Prostate gland (tissue), 2 donors: ENCODE measurements around the gene MGAT5. TPM values are rescaled to one million over a fixed set of nuclear protein-coding genes. Genes with fewer than 3 reads are reported as not detected.

ENCODE experiments used
- DNase-seq: peaks from one replicate; pipeline ENCODE4 v3.0.0-alpha.2; 2019; ENCODE audit warnings: low spot score
- H3K27ac ChIP-seq, 2 donors: fragments of 200-600 bp; sonication (generic); 2 replicates each; pipeline ENCODE4 v1.5.1; 2017 to 2019
- H3K27me3 ChIP-seq: fragments of 200-600 bp; sonication (generic); replicated peaks from 2 replicates; pipeline ENCODE4 v1.5.1; 2019; ENCODE audit not compliant: insufficient read depth
- H3K36me3 ChIP-seq, 2 donors: fragments of 200-600 bp; sonication (generic); 1 replicate in 1 of 2; 2 replicates in 1 of 2; pipeline versions ENCODE4 v1.5.1 to v1.8.1; 2017 to 2019
- H3K4me1 ChIP-seq: fragments of 200-600 bp; sonication (generic); replicated peaks from 2 replicates; pipeline ENCODE4 v1.5.1; 2019
- H3K4me3 ChIP-seq, 2 donors: fragments of 200-600 bp; sonication (generic); 2 replicates each; pipeline ENCODE4 v1.5.1; 2017 to 2019
- H3K9me3 ChIP-seq: fragments of 200-600 bp; sonication (generic); 2 replicates; pipeline ENCODE4 v1.5.1; 2017
- CTCF ChIP-seq, 4 experiments: fragments of 200-600 bp in 2 of 4; fragments of 450-650 bp in 2 of 4; sonication (generic) in 2 of 4; IDR thresholded peaks; 1 replicate in 3 of 4; 2 replicates in 1 of 4; pipeline ENCODE4 v1.5.1; 2016 to 2019; ENCODE audit warnings: antibody characterized with exemption in 4 of 4, mild to moderate bottlenecking in 2 of 4, moderate library complexity in 2 of 4
- POLR2A ChIP-seq: fragments of 450-650 bp; IDR thresholded peaks from one replicate; pipeline ENCODE4 v1.6.1; 2016; ENCODE audit warnings: antibody characterized with exemption, mild to moderate bottlenecking
- POLR2AphosphoS5 ChIP-seq: sonication (generic); formaldehyde crosslinking; IDR thresholded peaks from one replicate; pipeline ENCODE4 v1.6.1; 2017; ENCODE audit warnings: antibody characterized with exemption
- WGBS: methylation state at CpG from one replicate; pipeline ENCODE4 v1.1.5; 2018; 5-methylcytosine and 5-hydroxymethylcytosine counted together
- intact Hi-C: fragments of 100-400 bp; cut with DNase I; formaldehyde crosslinking; loops from one replicate; pipeline ENCODE4 v1.14.2; 2022
- total RNA-seq, 2 donors: library from RNA; depleted of rRNA; stranded (reverse); fragments of >200 nt; gene quantifications; one replicate each; pipeline ENCODE4 v1.1.0, GENCODE V29; 2016

The MGAT5 gene
- total RNA-seq, 2 donors from 2014 or later, result 20.1 to 83.2 TPM

GRCh38 chr2:134493797-134494196 lies 239.9 kb downstream of the MGAT5 start:
- Histone ChIP-seq H3K4me3 (no peak overlapping the region), H3K36me3 (no peaks in the 10 kb centered on the region), H3K27ac (no peak overlapping the region), H3K4me1 (no peaks in the 10 kb centered on the region), H3K27me3 (no peaks in the 10 kb centered on the region), H3K9me3 (no peaks in the 10 kb centered on the region)
- WGBS, result 82% methylated on average over 4 of the region's 4 CpGs
- intact Hi-C loops, result no loop called here
- no peak for TF ChIP-seq CTCF (IDR thresholded peaks at IDR 0.05)
- TF ChIP-seq POLR2AphosphoS5, result no peak
- no peak for TF ChIP-seq POLR2A
- DNase-seq, result no peak

- no peak for DNase-seq
- intact Hi-C loops, result no loop called here
These were observed 244.8 kb downstream of the MGAT5 start for GRCh38 chr2:134498654-134499053.

GRCh38 chr2:134499307-134499926 lies 245.5 kb downstream of the MGAT5 start:
- intact Hi-C loops, result no loop called here

More at GRCh38 chr2:134498654-134499053, 244.8 kb downstream of the MGAT5 start:
- H3K36me3 ChIP-seq, result no peaks in the 10 kb centered on the region
- TF ChIP-seq POLR2AphosphoS5, result no peak
- no peak for TF ChIP-seq CTCF (IDR thresholded peaks at IDR 0.05)
- TF ChIP-seq POLR2A, result no peak
- H3K27me3 ChIP-seq, result no peaks in the 10 kb centered on the region
- H3K9me3 ChIP-seq, result no peaks in the 10 kb centered on the region
- 85% methylated on average over 7 of the region's 7 CpGs for WGBS
- H3K4me3 ChIP-seq, result no peak overlapping the region
- no peaks in the 10 kb centered on the region for H3K4me1 ChIP-seq
- no peak overlapping the region for H3K27ac ChIP-seq

DNA sequence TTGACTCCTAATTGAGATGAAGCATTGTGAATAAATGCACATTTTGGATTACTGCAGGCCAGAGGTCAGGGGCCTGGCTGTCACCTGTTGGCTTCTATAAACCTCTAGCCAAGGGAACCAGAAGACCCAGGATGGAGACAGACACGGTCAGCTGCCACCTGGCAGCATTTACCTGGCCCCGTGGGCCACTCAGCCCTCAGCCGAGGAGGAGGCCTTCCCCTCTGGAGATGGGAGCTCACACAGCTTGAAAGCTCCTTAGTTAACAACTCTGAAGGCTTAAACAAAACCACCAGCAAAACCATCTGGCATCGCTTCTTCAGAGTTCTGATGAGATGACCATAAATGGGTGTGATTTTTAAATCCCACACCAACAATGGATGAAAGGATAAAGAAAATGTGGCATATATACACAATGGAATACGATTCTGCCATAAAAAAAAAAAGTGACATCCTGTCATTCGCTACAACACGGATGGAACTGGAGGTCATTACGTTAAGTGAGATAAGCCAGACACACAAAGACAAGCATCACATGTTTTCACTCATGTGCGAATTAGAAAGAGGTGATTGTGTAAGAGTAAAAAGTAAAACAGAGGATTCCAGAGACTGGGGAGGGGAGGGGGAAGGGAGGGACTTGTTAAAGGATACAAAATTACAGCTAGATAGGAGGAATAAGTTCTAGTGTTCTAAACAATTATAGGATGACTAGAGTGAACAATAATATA lies 246.5 kb downstream of the MGAT5 start:
- intact Hi-C loops, result no loop called here
- H3K36me3 ChIP-seq, result no peaks in the 10 kb centered on the region
- no peaks in the 10 kb centered on the region for H3K9me3 ChIP-seq
- H3K4me1 ChIP-seq, result no peaks in the 10 kb centered on the region
- no peak for TF ChIP-seq POLR2AphosphoS5
- H3K27ac ChIP-seq, result no peak overlapping the region
- 68% methylated on average over 9 of the region's 9 CpGs for WGBS
- no peaks in the 10 kb centered on the region for H3K27me3 ChIP-seq
- no peak overlapping the region for H3K4me3 ChIP-seq
- no peak for DNase-seq

More at GRCh38 chr2:134499307-134499926, 245.5 kb downstream of the MGAT5 start:
- Histone ChIP-seq H3K27me3 (no peaks in the 10 kb centered on the region), H3K4me3 (no peak overlapping the region), H3K9me3 (no peaks in the 10 kb centered on the region), H3K36me3 (no peaks in the 10 kb centered on the region), H3K27ac (no peak overlapping the region), H3K4me1 (no peaks in the 10 kb centered on the region)
- 57% methylated on average over 9 of the region's 9 CpGs for WGBS
- TF ChIP-seq POLR2A (no peak), POLR2AphosphoS5 (no peak), CTCF (IDR thresholded peaks at IDR 0.05) (no peak)
- no peak for DNase-seq

GRCh38 chr2:134501476-134502091 lies 247.7 kb downstream of the MGAT5 start:
- TF ChIP-seq POLR2AphosphoS5 (no peak), CTCF (IDR thresholded peaks at IDR 0.05) (no peak), POLR2A (no peak)
- Histone ChIP-seq H3K9me3 (no peaks in the 10 kb centered on the region), H3K36me3 (no peaks in the 10 kb centered on the region), H3K4me3 (no peak overlapping the region), H3K4me1 (no peaks in the 10 kb centered on the region), H3K27ac (no peak overlapping the region), H3K27me3 (no peaks in the 10 kb centered on the region)
- DNase-seq, result no peak
- WGBS, result 76% methylated on average over 6 of the region's 6 CpGs
- intact Hi-C loops, result no loop called here
